GM03348 (cell line): ENCODE data around the gene ITGB6.
A peak's percentile ranks its signal among the peaks of the same experiment; 100 is the strongest.

Experiments used
- DNase-seq: peaks from one replicate; pipeline ENCODE4 v3.0.0; 2012; ENCODE audit warnings: low spot score

Gene ITGB6

DNA sequence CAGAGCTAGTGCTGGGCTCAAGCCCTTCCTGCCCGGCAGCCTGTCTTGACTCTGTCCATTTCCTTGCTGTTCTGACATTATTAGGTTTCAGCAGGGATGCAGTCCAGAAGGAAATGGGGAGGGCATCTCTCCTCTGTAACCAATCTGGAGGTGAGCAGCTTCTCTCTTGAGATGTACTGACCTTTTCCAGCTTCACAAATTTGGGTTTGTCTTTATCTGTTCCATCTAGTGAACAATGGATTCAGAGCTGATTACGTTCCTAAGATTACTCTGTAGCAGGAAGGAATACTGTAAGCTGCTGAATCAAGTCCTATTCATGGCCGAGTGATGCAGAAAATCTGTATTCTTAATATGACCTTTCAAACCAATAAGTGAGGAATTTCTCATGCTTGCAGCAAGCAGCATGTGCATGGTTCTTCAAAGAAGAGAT is 148.7 kb downstream of the ITGB6 start:
- DNase-seq: peak; percentile 35

DNA sequence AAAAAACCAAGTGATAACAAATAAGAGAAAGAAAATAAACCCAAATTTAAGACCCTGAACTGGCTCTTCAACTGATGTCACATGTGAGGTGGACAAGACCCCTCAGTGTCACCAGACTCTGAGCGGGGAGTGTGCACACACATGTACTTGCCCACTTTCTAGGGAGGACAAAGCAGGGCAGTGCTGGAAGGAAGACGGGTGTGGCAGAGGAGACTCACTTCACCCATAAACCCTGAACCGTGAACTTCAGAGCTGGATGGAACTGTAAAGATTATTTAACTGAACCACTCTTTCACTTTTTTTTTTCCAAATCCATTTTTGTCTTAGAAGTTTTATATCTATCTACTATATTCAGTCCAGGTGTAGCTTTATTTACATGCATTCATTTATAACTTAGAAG is 149.9 kb downstream of the ITGB6 start:
- DNase-seq: no peak
